ENCODE measurements around the gene EIF4E1B.

EIF4E1B gene

DNA sequence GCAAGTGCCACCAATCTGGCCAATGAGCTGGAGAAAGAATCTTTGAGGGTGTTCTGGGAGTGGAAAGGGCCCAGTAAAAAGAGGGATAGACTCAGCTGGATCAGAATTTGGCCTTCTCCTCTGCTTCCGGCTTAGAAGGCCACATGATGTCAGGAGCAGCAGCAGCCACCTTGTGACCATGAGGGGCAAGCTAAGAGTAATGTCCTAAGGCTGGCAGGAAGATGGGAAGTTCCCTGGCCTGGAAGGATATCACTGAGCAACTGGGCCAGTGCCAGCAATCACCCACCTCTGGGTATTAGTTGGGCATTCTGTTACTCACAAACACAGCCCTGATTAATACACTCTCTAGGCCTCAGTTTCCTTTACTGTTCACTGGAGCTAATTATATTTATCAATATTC, 61.0 kb downstream of the EIF4E1B start:
- DNase-seq (ENCODE audit: low read depth in 2 of 2): no peak

DNA sequence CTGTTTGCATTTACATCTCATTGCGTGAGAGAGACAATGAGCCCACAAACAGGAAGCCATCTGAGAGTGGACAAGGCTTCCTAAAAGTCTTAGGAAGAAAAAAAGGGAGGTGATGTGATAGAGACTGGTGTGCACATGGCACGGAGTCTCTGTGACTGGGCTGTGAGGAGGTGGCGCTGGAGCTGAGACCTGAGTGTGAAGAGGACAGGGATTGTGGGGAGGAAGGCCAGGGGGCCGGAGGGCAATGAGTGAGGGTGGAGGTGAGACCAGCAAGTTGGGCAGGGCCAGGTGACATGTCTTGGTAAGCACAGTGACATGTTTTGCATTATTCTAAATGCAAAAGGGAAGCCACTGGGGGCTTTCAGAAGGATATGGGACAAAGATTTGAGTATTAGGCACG, 61.9 kb downstream of the EIF4E1B start:
- no peak for DNase-seq (ENCODE audit: low read depth in 2 of 2)

DNA sequence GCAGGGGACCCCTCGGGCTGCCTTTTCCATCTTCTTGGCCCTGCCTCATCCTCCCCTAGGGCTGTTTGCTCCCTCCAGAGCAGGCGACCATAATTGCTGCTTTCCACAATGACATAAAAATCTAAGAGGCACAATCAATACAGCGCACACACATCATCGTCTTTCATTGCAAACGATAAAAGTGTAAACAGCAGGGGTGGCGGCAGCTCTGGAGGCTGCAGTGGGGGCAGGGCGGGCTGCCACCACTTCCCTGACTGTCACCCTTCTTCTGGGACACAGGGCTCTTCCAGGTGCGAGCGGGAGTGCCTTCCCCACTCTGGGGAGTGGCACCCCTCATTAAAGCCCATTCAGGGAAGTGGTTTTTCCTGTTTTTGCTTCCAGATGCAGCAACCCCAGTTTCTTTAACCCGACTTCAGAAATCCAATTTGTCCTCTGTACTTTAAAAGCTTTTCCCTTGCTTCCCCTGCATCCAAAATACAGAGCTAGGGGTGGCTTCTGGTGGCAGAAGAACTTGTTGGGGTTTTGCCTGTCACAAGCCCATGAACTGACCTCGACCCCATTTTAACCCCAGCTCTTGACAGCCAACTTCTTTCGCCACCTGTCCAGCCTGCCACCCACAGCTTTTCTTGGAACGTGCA, 62.5 kb downstream of the EIF4E1B start:
- no peak for DNase-seq (ENCODE audit: low read depth in 2 of 2)

DNA sequence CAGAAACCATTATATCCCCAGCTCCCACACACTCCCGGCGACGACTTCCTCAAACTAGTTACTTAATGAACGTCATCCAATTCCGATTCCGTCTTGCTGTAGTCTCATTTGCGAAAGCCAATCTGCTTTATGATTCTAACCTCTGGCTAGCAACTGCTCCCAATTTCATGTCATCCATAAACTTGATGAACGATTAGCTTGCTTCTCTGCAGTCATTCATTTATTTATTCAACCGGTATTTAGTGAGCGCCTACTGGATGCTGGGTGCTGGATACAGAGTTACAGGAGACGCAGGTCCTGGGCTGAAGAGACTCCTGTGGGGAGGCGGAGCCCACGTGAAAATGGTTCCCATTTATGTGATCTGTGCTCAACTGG, 63.0 kb downstream of the EIF4E1B start:
- DNase-seq (ENCODE audit: low read depth in 2 of 2): no peak

DNA sequence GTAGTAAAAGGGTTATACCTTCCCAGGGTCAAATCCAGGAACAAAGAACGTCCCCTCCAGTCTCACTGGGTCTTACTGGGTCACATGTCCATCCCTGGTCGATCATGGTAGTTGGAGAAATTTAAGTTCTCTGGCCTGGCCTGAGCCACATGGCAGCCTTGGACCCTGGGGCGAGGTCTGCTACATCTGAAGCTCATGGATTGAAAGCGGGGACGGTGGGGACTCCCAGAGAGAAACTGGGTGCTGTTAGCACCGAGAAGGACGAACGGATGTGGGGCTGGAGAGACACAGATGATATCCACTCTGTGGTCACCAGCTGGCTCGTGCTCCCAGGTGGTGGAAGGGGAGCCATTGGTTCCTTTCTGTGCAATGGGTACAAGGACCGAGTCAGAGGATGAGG, 63.7 kb downstream of the EIF4E1B start:
- no peak for DNase-seq (ENCODE audit: low read depth in 2 of 2)

DNA sequence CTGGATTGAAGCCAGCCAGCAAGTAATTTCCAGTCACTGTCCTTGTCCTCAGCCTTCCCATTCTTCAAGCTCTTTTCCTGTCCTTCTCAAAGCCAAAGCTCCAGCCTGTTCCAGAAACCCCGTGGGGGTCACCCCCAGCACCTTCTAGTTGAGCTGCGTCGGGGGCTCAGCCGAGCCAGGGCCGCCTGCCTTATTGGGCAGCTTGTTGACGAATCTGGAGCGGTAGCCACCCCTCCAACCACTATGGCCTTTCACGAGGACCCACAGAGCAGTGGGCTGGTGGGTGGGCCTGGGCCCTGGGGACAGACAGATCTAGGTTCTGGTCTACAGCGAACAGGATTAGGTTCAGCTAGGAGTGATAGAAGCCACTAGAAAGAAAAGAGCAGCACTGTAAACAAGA, 64.2 kb downstream of the EIF4E1B start:
- no peak for DNase-seq (ENCODE audit: low read depth in 2 of 2)

DNA sequence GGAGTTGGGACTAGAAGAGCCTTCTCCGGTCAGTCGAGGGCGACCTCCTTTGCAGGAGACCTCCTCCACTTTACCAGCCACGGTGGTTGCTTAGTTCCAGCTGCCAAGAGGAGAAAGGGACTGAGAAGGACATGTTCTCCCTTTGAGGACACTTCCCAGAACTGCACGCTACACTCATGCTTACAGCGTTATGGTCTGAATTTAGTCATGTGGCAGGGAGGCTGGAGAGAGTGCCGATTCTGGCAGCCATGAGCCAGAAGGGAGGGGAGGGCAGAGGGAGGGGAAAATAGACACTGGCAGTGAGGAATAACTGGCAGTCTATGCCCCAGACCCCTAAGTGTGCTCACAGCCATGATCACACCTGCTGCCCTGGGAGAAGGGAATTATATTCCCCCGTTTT, 64.6 kb downstream of the EIF4E1B start:
- no peak for DNase-seq (ENCODE audit: low read depth in 2 of 2)

All from stimulated activated CD8-positive, alpha-beta memory T cell treated with anti-CD3 and anti-CD28 coated beads, Interleukin-2, amount 100 ng/mL, for 1 hour (primary cell).